Fibroblast of skin of back (primary cell): ENCODE data around the gene WHRN.

ENCODE experiments used
- DNase-seq: peaks from one replicate; pipeline ENCODE4 v3.0.0-alpha.2; 2013

WHRN gene

GRCh38 chr9:114470581-114470980 lies 34.7 kb downstream of the WHRN start:
- no peak for DNase-seq

GRCh38 chr9:114470121-114470520 lies 35.2 kb downstream of the WHRN start:
- DNase-seq = no peak

- DNase-seq = no peak
These were observed 36.0 kb downstream of the WHRN start for GRCh38 chr9:114469091-114469853.

- no peak for DNase-seq
These were observed 37.4 kb downstream of the WHRN start for GRCh38 chr9:114467910-114468309.

- no peak for DNase-seq
These were observed 38.0 kb downstream of the WHRN start for GRCh38 chr9:114467226-114467750.

- DNase-seq = no peak
These were observed 39.1 kb downstream of the WHRN start for GRCh38 chr9:114465906-114466900.

GRCh38 chr9:114465417-114465816 lies 39.9 kb downstream of the WHRN start:
- no peak for DNase-seq

- DNase-seq = no peak
These were observed 40.8 kb downstream of the WHRN start for GRCh38 chr9:114464281-114465051.

- DNase-seq = no peak
These were observed 42.5 kb downstream of the WHRN start for GRCh38 chr9:114462791-114463190.

- no peak for DNase-seq
These were observed 43.8 kb downstream of the WHRN start for GRCh38 chr9:114461468-114461867.

- DNase-seq = no peak
These were observed 44.6 kb downstream of the WHRN start for GRCh38 chr9:114460513-114461199.

GRCh38 chr9:114459464-114459863 lies 45.8 kb downstream of the WHRN start:
- DNase-seq = no peak

- no peak for DNase-seq
These were observed 48.3 kb downstream of the WHRN start for GRCh38 chr9:114456929-114457328.

GRCh38 chr9:114454652-114455051 lies 50.6 kb downstream of the WHRN start:
- no peak for DNase-seq

GRCh38 chr9:114452219-114453165 lies 52.8 kb downstream of the WHRN start:
- DNase-seq = no peak

- no peak for DNase-seq
These were observed 53.6 kb downstream of the WHRN start for GRCh38 chr9:114451707-114452031.

GRCh38 chr9:114450833-114451706 lies 54.2 kb downstream of the WHRN start:
- DNase-seq = no peak

- DNase-seq = no peak
These were observed 55.1 kb downstream of the WHRN start for GRCh38 chr9:114450181-114450580.

- DNase-seq = no peak
These were observed 56.0 kb downstream of the WHRN start for GRCh38 chr9:114449236-114449635.

GRCh38 chr9:114448706-114449105 lies 56.6 kb downstream of the WHRN start:
- peak; percentile 67 for DNase-seq
